Right lobe of liver (tissue), 6 donors: Measurements from ENCODE around the gene CDK3. TPM values are rescaled to one million over a fixed set of nuclear protein-coding genes. Genes with fewer than 3 reads are reported as not detected.

Experiments
- ATAC-seq, 4 donors: fragments of 200-7000 bp; cut with Tn5 transposase; one replicate each; pipeline ENCODE4 v1.9.1; 2020; ENCODE audit warnings: mild to moderate bottlenecking in 4 of 4, moderate library complexity in 4 of 4
- DNase-seq, 3 donors: peaks; one replicate each; pipeline ENCODE4 v3.0.0-alpha.2; 2020
- H3K27ac ChIP-seq, 3 donors: fragments of 200-600 bp; one replicate each; pipeline ENCODE4 v1.8.0; 2022
- H3K27me3 ChIP-seq, 2 donors: fragments of 200-600 bp; one replicate each; pipeline ENCODE4 v1.8.0; 2022
- H3K36me3 ChIP-seq, 4 donors: fragments of 200-600 bp; sonication (generic) in 1 of 4; one replicate each; pipeline versions ENCODE4 v1.5.1 to v1.8.0; 2017 to 2022; ENCODE audit warnings: control low read depth in 1 of 4
- H3K4me1 ChIP-seq, 4 donors: fragments of 200-600 bp; sonication (generic) in 1 of 4; one replicate each; pipeline versions ENCODE4 v1.5.1 to v1.8.0; 2017 to 2022; ENCODE audit warnings: control low read depth in 1 of 4
- H3K4me3 ChIP-seq, 3 donors: fragments of 200-600 bp; one replicate each; pipeline ENCODE4 v1.8.0; 2022
- H3K9me3 ChIP-seq, 4 donors: fragments of 200-600 bp; sonication (generic) in 1 of 4; one replicate each; pipeline versions ENCODE4 v1.5.1 to v1.8.0; 2017 to 2022; ENCODE audit warnings: control low read depth in 1 of 4
- CTCF ChIP-seq, 4 donors: fragments of 200-600 bp in 3 of 4; fragments of 450-650 bp in 1 of 4; IDR thresholded peaks; one replicate each; pipeline versions ENCODE4 v1.5.1 to v1.8.0; 2016 to 2022; ENCODE audit warnings: antibody characterized with exemption in 4 of 4, mild to moderate bottlenecking in 2 of 4
- POLR2A ChIP-seq: fragments of 450-650 bp; IDR thresholded peaks from one replicate; pipeline ENCODE4 v1.6.1; 2017; ENCODE audit warnings: antibody characterized with exemption, mild to moderate bottlenecking
- WGBS: methylation state at CpG from one replicate; pipeline ENCODE4 v1.1.6; 2018; ENCODE audit warnings: low coverage, low lambda C conversion rate; ENCODE audit not compliant: insufficient coverage; ENCODE audit errors: missing lambda C conversion rate; 5-methylcytosine and 5-hydroxymethylcytosine counted together
- intact Hi-C, 2 donors: fragments of 100-400 bp; cut with DNase I; formaldehyde crosslinking; loops; one replicate each; pipeline versions ENCODE4 v1.11.2 to v1.14.1; 2022
- total RNA-seq, 6 experiments: library from RNA; depleted of rRNA in 2 of 6; stranded (reverse); fragments of >200 nt in 2 of 6; fragmentation: NEBNext Ultra II Directional in 3 of 6; extraction: Animal tissue kit (Norgen Biotek cat#: 25700) in 3 of 6; gene quantifications; one replicate each; pipeline versions ENCODE4 v1.1.0 to v1.2.4, GENCODE V29; 2016 to 2023
- donor health status: DM: no; HTN: yes; CAD: no.
- donor health status: DM: no; HTN: no; CAD: no.
- donor health status: DM: no; HTN: no; CAD: no.
- donor health status: DM: no; HTN: yes; CAD: no.
- donor health status: DM: no; HTN: yes; CAD: no.

Gene CDK3
- total RNA-seq, 6 experiments from 2014 or later: 2.2 to 11.0 (median 3.1) TPM

GRCh38 chr17:76054112-76054476, 53.4 kb downstream of the CDK3 start:
- no peak for ATAC-seq
- no peaks in the 10 kb centered on the region for H3K9me3 ChIP-seq
- intact Hi-C loops: no loop called here
- no peak overlapping the region for H3K4me3 ChIP-seq
- no peak for DNase-seq
- TF ChIP-seq CTCF (IDR thresholded peaks at IDR 0.05) (no peak), POLR2A (no peak)
- H3K4me1 ChIP-seq: no peaks in the 10 kb centered on the region
- no peaks in the 10 kb centered on the region for H3K27me3 ChIP-seq
- H3K27ac ChIP-seq: no peak overlapping the region
- 96% methylated on average over 4 of the region's 4 CpGs for WGBS
- H3K36me3 ChIP-seq: peaks cover 16 to 87% (median 43%) of the 10 kb centered on the region in 4 donors

Other genes with a start within 250 kb of the CDK3 start
- 10 to 100 TPM; 38.6 to 87.4 (median 76.9) TPM for gene GALK1, start 235.7 kb upstream of the CDK3 start, total RNA-seq
- gene UNK, start 216.0 kb upstream of the CDK3 start, total RNA-seq: 10 to 100 TPM in 4 of 6 experiments, 1 to 10 TPM in 2; 5.8 to 29.2 (median 11.1) TPM
- 10 to 100 TPM in 3 of 6 experiments, 1 to 10 TPM in 3; 3.4 to 12.5 (median 10.7) TPM for gene UNC13D, start 156.5 kb upstream of the CDK3 start, total RNA-seq
- 10 to 100 TPM; 57.5 to 99.2 (median 68.7) TPM for gene WBP2, start 145.5 kb upstream of the CDK3 start, total RNA-seq
- gene TRIM47, start 122.3 kb upstream of the CDK3 start, total RNA-seq: 10 to 100 TPM in 5 of 6 experiments, 1 to 10 TPM in 1; 9.1 to 27.0 (median 21.5) TPM
- gene TRIM65, start 103.9 kb upstream of the CDK3 start, total RNA-seq: 1 to 10 TPM; 5.9 to 8.1 (median 7.6) TPM
- 10 to 100 TPM; 46.1 to 79.8 (median 57.3) TPM for gene MRPL38, start 96.0 kb upstream of the CDK3 start, total RNA-seq
- 1 to 10 TPM in 5 of 6 experiments, under 1 TPM in 1; 0.86 to 3.1 (median 2.7) TPM for gene FBF1, start 59.8 kb upstream of the CDK3 start, total RNA-seq
- gene ACOX1, start 21.7 kb upstream of the CDK3 start, total RNA-seq: 100 to 1,000 TPM; 112 to 202 (median 190) TPM
- 10 to 100 TPM in 5 of 6 experiments, 1 to 10 TPM in 1; 6.9 to 25.2 (median 14.1) TPM for gene TEN1, start 21.6 kb upstream of the CDK3 start, total RNA-seq
- gene EVPL, start 26.5 kb downstream of the CDK3 start, total RNA-seq: under 1 TPM in 1 of 6 experiments, not detected in 5; 0.62 TPM
- gene SRP68, start 71.7 kb downstream of the CDK3 start, total RNA-seq: 10 to 100 TPM; 31.0 to 37.0 (median 35.1) TPM
- under 1 TPM in 1 of 6 experiments, not detected in 5; 0.18 TPM for gene GALR2, start 73.9 kb downstream of the CDK3 start, total RNA-seq
- gene ZACN, start 78.3 kb downstream of the CDK3 start, total RNA-seq: not detected
- gene EXOC7, start 102.9 kb downstream of the CDK3 start, total RNA-seq: 10 to 100 TPM; 38.5 to 57.9 (median 50.6) TPM
- gene FOXJ1, start 140.4 kb downstream of the CDK3 start, total RNA-seq: under 1 TPM in 3 of 6 experiments, not detected in 3; 0.06 to 0.12 (median 0.11) TPM
- gene RNF157, start 239.6 kb downstream of the CDK3 start, total RNA-seq: 10 to 100 TPM in 2 of 6 experiments, 1 to 10 TPM in 2, under 1 TPM in 2; 0.39 to 14.5 (median 6.0) TPM